Astrocyte (in vitro differentiated cells and primary cell): Measurements from ENCODE around the gene PIP4K2A. TPM values are rescaled to one million over a fixed set of nuclear protein-coding genes. Genes with fewer than 3 reads are reported as not detected.

Experiments used
- DNase-seq: peaks from one replicate; pipeline ENCODE4 v3.0.0-alpha.2; 2010; ENCODE audit warnings: low read depth
- FAIRE-seq: peaks from 2 replicates; lab custom pipeline; 2011; peaks lifted over from hg19 to GRCh38; lab: Jason Lieb, UNC
- H2AFZ ChIP-seq: 2 replicates; pipeline ENCODE4 v1.6.0; 2012; ENCODE audit warnings: low read depth, low read length, inconsistent platforms
- H3K27ac ChIP-seq: 2 replicates; pipeline ENCODE4 v1.5.1; 2011; ENCODE audit warnings: low read depth, low read length, inconsistent platforms
- H3K27me3 ChIP-seq: 2 replicates; pipeline ENCODE4 v1.6.0; 2011; ENCODE audit warnings: low read length, inconsistent platforms; ENCODE audit not compliant: insufficient read depth
- H3K36me3 ChIP-seq: 2 replicates; pipeline ENCODE4 v1.5.1; 2011; ENCODE audit warnings: low read length, inconsistent platforms; ENCODE audit not compliant: insufficient read depth
- H3K4me1 ChIP-seq: 2 replicates; pipeline ENCODE4 v1.5.1; 2011; ENCODE audit warnings: low read length, inconsistent platforms; ENCODE audit not compliant: insufficient read depth
- H3K4me2 ChIP-seq: 2 replicates; pipeline ENCODE4 v1.6.0; 2012; ENCODE audit warnings: low read length, inconsistent platforms
- H3K4me3 ChIP-seq: 2 replicates; pipeline ENCODE4 v1.5.1; 2011; ENCODE audit warnings: low read depth, mild to moderate bottlenecking, low read length, inconsistent platforms; ENCODE audit not compliant: insufficient read depth
- H3K79me2 ChIP-seq: 2 replicates; pipeline ENCODE4 v1.6.0; 2012; ENCODE audit warnings: mild to moderate bottlenecking, low read length, inconsistent platforms; ENCODE audit not compliant: insufficient read depth
- H3K9ac ChIP-seq: 2 replicates; pipeline ENCODE4 v1.6.0; 2012; ENCODE audit warnings: mild to moderate bottlenecking, low read length, inconsistent platforms
- H3K9me3 ChIP-seq: 2 replicates; pipeline ENCODE4 v1.5.1; 2012; ENCODE audit warnings: low read depth, mild to moderate bottlenecking, low read length, inconsistent platforms; ENCODE audit not compliant: insufficient read depth
- H4K20me1 ChIP-seq: 2 replicates; pipeline ENCODE4 v1.6.0; 2012; ENCODE audit warnings: low read length, inconsistent platforms; ENCODE audit not compliant: insufficient read depth
- H3K27ac Mint-ChIP-seq: one replicate; pipeline ENCODE4 v1.8.0; 2021; ENCODE audit warnings: mild to moderate bottlenecking, mixed read lengths; ENCODE audit not compliant: unreplicated experiment
- H3K27me3 Mint-ChIP-seq: one replicate; pipeline ENCODE4 v1.8.0; 2021; ENCODE audit warnings: low read depth, mixed read lengths; ENCODE audit not compliant: unreplicated experiment
- H3K36me3 Mint-ChIP-seq: one replicate; pipeline ENCODE4 v1.8.0; 2021; ENCODE audit warnings: low read depth, mixed read lengths; ENCODE audit not compliant: unreplicated experiment
- H3K4me1 Mint-ChIP-seq: one replicate; pipeline ENCODE4 v1.8.0; 2021; ENCODE audit warnings: low read depth, mixed read lengths; ENCODE audit not compliant: unreplicated experiment
- H3K4me3 Mint-ChIP-seq: one replicate; pipeline ENCODE4 v1.8.0; 2021; ENCODE audit warnings: mild to moderate bottlenecking, moderate library complexity, mixed read lengths; ENCODE audit not compliant: unreplicated experiment
- H3K9me3 Mint-ChIP-seq: one replicate; pipeline ENCODE4 v1.8.0; 2021; ENCODE audit warnings: mild to moderate bottlenecking, mixed read lengths; ENCODE audit not compliant: unreplicated experiment
- EZH2 ChIP-seq: IDR thresholded peaks from 2 replicates; pipeline ENCODE4 v1.6.1; 2012; ENCODE audit warnings: mild to moderate bottlenecking, low read length, inconsistent platforms; ENCODE audit not compliant: insufficient read depth
- total RNA-seq: library from RNA; stranded (reverse); gene quantifications from 2 replicates; pipeline ENCODE4 v1.2.1, GENCODE V29; 2021
- TF ChIP-seq, protein P1 (sequence below): IDR thresholded peaks from 2 replicates; pipeline ENCODE4 v1.5.1; 2011; ENCODE audit warnings: low read depth, mild to moderate bottlenecking, inconsistent platforms, low read length, moderate library complexity; ENCODE audit not compliant: insufficient read depth

The PIP4K2A gene
- total RNA-seq, 1 donor from 2014 or later = 36.8 TPM

- H3K27me3 ChIP-seq = no peaks in the 10 kb centered on the region
- peaks cover 70% of the 10 kb centered on the region for H3K79me2 ChIP-seq
- H3K9me3 ChIP-seq = no peaks in the 10 kb centered on the region
- Mint-ChIP-seq H3K4me3 (no peak overlapping the region), H3K27me3 (no peaks in the 10 kb centered on the region), H3K36me3 (no peaks in the 10 kb centered on the region), H3K27ac (no peak overlapping the region), H3K9me3 (peaks cover 1% of the 10 kb centered on the region), H3K4me1 (peaks cover 74% of the 10 kb centered on the region)
- H4K20me1 ChIP-seq = peaks cover 12% of the 10 kb centered on the region
- no peak overlapping the region for H2AFZ ChIP-seq
- peaks cover 50% of the 10 kb centered on the region for H3K4me1 ChIP-seq
- TF ChIP-seq, protein P1, sequence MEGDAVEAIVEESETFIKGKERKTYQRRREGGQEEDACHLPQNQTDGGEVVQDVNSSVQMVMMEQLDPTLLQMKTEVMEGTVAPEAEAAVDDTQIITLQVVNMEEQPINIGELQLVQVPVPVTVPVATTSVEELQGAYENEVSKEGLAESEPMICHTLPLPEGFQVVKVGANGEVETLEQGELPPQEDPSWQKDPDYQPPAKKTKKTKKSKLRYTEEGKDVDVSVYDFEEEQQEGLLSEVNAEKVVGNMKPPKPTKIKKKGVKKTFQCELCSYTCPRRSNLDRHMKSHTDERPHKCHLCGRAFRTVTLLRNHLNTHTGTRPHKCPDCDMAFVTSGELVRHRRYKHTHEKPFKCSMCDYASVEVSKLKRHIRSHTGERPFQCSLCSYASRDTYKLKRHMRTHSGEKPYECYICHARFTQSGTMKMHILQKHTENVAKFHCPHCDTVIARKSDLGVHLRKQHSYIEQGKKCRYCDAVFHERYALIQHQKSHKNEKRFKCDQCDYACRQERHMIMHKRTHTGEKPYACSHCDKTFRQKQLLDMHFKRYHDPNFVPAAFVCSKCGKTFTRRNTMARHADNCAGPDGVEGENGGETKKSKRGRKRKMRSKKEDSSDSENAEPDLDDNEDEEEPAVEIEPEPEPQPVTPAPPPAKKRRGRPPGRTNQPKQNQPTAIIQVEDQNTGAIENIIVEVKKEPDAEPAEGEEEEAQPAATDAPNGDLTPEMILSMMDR = no peak
- no peak for TF ChIP-seq EZH2
- no peak overlapping the region for H3K4me2 ChIP-seq
- H3K27ac ChIP-seq = no peak overlapping the region
- no peak overlapping the region for H3K9ac ChIP-seq
- H3K36me3 ChIP-seq = no peaks in the 10 kb centered on the region
- DNase-seq = no peak
- no peak for FAIRE-seq
- H3K4me3 ChIP-seq = no peak overlapping the region
Measured at GRCh38 chr10:22628309-22628708, 86.1 kb downstream of the PIP4K2A start.

DNA sequence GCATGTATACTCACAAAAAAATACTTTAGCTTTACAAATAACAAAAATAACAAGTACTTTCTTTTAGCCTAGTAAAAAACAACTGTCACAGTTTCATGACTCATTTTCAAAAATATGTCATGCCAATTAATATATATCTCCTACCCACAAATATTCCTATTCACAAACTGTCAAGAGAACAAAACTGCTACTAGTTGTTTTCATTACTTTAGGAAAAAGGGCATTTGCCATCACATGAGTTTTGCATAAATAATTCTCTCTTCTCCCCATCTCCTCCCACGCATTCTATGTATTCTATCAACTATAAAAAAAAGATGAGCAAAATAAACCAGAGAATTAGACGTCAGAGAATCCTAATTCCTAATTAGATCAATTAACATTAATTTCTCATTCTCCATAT is 87.6 kb downstream of the PIP4K2A start:
- H3K4me1 Mint-ChIP-seq = peaks cover 79% of the 10 kb centered on the region
- peak overlapping the region; percentile 25 for H3K9ac ChIP-seq

More for the DNA sequence above, 87.6 kb downstream of the PIP4K2A start:
- H3K4me1 ChIP-seq = peaks cover 50% of the 10 kb centered on the region
- Mint-ChIP-seq H3K36me3 (no peaks in the 10 kb centered on the region), H3K9me3 (peaks cover 1% of the 10 kb centered on the region), H3K27ac (peak overlapping the region; percentile 70), H3K27me3 (no peaks in the 10 kb centered on the region), H3K4me3 (no peak overlapping the region)
- FAIRE-seq = no peak
- no peak overlapping the region for H3K4me3 ChIP-seq
- H3K9me3 ChIP-seq = no peaks in the 10 kb centered on the region
- TF ChIP-seq, protein P1 = no peak
- H3K4me2 ChIP-seq = peak overlapping the region; percentile 44
- H3K27me3 ChIP-seq = no peaks in the 10 kb centered on the region
- no peak for DNase-seq
- peak overlapping the region; percentile 5 for H3K27ac ChIP-seq
- H4K20me1 ChIP-seq = peaks cover 12% of the 10 kb centered on the region
- H3K79me2 ChIP-seq = peaks cover 82% of the 10 kb centered on the region
- H3K36me3 ChIP-seq = no peaks in the 10 kb centered on the region
- H2AFZ ChIP-seq = no peak overlapping the region
